SK-N-SH (cell line): ENCODE results near the gene LUC7L3.

Experiments used
- EP300 ChIP-seq, 2 experiments: IDR thresholded peaks; 2 replicates each; pipeline versions ENCODE4 v1.4.0 to v1.6.1; 2012; ENCODE audit warnings: borderline replicate concordance in 1 of 2, low read depth in 1 of 2, low read length in 1 of 2
- EZH2phosphoT487 ChIP-seq: fragments of 200-600 bp; sonication (generic); IDR thresholded peaks from 2 replicates; pipeline ENCODE4 v1.6.1; 2017; ENCODE audit warnings: low read depth, mixed run types, mild to moderate bottlenecking, antibody characterized with exemption, moderate library complexity, borderline replicate concordance
- GATA2 ChIP-seq: sonication (generic); formaldehyde crosslinking; IDR thresholded peaks from 2 replicates; pipeline ENCODE4 v1.5.0; 2020; ENCODE audit warnings: mild to moderate bottlenecking, missing genetic modification reagents
- POLR2AphosphoS5 ChIP-seq: IDR thresholded peaks from 2 replicates; pipeline ENCODE4 v1.6.1; 2012; ENCODE audit warnings: low read depth, low read length
- SMC3 ChIP-seq: IDR thresholded peaks from 2 replicates; pipeline ENCODE4 v1.6.1; 2012; ENCODE audit warnings: low read depth, low read length, improper control_type of control experiment
- TF ChIP-seq, protein P1 (sequence below): IDR thresholded peaks from 2 replicates; pipeline ENCODE4; 2012
- TF ChIP-seq, protein P2 (sequence below): fragments of 200-600 bp; sonication (generic); IDR thresholded peaks from 2 replicates; pipeline ENCODE4 v1.6.1; 2017; ENCODE audit warnings: antibody characterized with exemption, mild to moderate bottlenecking, moderate library complexity

DNA sequence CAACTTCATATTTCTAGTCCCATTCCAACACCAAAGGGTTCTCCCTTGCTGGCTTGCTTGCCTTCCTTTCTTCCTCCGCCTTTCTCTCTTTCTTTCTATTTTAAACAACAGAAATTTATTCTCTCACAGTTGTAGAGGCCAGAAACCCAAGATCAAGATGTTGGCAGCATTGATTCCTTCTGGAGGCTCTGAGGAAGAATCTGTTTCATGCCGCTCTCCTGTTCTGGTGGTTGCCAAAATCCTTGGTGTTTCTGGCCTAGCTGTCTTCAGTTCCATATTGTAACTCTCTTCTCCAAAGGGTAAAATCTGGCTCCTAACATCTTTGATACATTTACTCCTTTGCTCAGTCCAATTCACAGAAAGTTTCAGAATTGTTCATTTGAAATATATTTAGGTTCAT is 50.9 kb downstream of the LUC7L3 start:
- TF ChIP-seq, protein P1, sequence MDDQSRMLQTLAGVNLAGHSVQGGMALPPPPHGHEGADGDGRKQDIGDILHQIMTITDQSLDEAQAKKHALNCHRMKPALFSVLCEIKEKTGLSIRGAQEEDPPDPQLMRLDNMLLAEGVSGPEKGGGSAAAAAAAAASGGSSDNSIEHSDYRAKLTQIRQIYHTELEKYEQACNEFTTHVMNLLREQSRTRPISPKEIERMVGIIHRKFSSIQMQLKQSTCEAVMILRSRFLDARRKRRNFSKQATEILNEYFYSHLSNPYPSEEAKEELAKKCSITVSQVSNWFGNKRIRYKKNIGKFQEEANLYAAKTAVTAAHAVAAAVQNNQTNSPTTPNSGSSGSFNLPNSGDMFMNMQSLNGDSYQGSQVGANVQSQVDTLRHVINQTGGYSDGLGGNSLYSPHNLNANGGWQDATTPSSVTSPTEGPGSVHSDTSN: no peak
- TF ChIP-seq POLR2AphosphoS5 (no peak), GATA2 (CRISPR knock-in tag) (no peak), EZH2phosphoT487 (no peak), SMC3 (no peak), EP300 (IDR thresholded peaks at IDR 0.05; ENCODE audit: borderline replicate concordance in 1 of 2, low read depth in 1 of 2, low read length in 1 of 2) (no peak)
- TF ChIP-seq, protein P2, sequence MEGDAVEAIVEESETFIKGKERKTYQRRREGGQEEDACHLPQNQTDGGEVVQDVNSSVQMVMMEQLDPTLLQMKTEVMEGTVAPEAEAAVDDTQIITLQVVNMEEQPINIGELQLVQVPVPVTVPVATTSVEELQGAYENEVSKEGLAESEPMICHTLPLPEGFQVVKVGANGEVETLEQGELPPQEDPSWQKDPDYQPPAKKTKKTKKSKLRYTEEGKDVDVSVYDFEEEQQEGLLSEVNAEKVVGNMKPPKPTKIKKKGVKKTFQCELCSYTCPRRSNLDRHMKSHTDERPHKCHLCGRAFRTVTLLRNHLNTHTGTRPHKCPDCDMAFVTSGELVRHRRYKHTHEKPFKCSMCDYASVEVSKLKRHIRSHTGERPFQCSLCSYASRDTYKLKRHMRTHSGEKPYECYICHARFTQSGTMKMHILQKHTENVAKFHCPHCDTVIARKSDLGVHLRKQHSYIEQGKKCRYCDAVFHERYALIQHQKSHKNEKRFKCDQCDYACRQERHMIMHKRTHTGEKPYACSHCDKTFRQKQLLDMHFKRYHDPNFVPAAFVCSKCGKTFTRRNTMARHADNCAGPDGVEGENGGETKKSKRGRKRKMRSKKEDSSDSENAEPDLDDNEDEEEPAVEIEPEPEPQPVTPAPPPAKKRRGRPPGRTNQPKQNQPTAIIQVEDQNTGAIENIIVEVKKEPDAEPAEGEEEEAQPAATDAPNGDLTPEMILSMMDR: no peak
